Activated CD8-positive, alpha-beta memory T cell treated with anti-CD3 and anti-CD28 coated beads, Interleukin-2, amount 50 U/mL, for 4 hours (primary cell): Measurements from ENCODE around the gene APOL2.
"Not testable (repeated sequence)": the region's sequence is repeated elsewhere in the genome, so short reads cannot be mapped to it uniquely, and the experiment has no call there.

Source experiments
- DNase-seq: peaks from one replicate; pipeline ENCODE4 v3.0.0-alpha.2; 2020

APOL2 gene

DNA sequence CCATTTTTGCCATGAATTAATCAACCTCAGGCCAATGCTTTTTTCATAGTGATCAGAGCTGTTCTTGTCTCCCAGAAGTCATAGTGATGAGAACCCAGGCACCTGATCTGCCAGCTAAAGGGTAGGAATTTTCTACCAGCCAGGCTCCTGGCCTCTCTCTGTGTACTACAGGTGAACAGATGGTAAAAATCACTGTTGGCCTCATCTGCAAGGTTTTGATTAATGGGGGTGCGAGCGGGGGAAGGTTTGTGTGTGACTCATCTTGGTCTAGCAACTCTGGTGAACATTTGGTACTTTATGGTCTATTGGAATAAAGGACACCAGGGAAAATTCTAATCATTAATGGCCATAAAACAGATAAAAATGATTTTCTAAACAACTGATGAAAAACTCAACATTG, 23.3 kb downstream of the APOL2 start:
- no peak for DNase-seq

DNA sequence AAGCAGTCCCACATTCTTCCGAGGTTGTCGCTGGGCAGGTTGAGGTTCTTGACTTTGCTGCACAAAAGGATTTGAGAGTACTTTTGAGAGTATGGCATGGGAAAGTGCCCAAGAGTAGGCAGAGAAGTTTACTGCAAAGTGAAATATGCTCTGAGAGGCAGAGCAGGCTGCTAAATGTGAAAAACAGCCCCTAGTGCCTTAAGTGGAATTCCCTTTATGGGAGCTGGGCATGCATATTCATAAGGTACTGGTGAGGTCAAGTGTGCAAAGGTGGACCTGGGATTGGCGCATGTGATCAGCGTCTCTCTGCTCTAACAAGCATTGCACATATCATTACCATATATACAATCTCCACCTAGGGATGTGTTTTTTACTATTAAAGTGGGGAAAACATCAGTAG, 25.7 kb downstream of the APOL2 start:
- no peak for DNase-seq

DNA sequence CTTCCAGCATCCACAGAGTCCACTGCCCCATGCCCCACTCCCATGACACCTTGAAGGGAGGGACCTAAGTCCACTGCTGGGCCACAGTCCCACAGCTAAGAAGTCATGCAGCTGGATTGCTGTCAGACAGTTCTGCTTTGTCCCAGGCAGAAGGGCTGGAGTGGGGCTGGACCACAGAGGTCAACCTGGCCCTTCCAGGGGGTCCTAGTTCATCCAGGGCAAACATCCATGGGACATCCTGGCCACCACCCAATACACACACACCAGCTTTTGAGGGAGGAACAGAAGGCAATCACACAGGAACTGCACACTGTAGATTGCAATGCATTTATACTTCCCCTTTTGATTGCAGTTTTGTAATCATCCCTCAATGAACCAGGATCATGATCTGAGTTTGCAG, 26.4 kb downstream of the APOL2 start:
- DNase-seq, result no peak

DNA sequence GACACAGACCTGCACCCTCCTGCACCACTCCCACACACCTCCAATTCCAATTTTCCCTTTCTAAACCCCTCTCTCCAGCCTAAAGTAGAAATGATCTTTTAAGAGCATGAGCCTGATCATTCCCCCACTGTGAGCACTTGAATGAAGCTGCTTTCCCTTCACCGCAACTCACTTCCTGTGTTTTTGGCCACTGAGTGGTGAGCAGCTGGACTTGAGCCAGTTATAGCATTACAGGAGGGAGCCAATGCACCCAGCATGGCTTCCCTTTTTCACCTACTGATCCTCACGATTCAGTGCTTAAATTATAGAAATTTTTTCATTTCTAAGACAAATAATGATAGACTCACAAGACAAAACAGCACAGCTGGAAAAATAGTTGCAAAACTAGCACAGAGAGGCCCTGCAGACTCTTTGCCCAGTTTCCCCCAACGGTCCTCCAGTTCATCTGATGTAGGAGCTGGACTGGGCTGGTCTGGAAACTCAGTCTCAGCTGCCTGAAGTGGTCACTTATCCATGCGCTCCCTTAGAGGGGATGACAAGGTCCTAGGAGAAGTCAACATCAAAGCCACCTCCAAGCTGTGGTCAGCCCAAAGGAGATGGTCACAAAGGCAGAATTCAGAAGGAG, 28.0 kb downstream of the APOL2 start:
- DNase-seq, result no peak

DNA sequence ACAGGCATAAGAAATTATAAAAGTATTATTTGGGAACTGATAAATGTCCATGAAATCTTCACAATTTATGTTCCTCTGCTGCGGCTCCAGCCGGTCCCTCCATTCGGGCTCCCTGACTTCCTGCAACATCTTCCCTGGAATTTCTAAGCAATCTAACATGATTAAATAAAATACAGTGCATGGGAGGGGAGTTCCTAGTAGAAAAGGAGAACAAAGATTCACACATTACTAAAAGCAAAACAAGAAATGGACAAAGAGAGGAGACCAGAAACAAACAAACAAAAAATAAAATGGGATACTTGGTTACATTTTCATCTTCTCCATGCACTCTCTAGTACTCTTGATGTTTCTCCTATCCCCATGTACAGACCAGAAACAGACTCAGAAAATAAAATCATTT, 29.1 kb downstream of the APOL2 start:
- DNase-seq, result no peak

DNA sequence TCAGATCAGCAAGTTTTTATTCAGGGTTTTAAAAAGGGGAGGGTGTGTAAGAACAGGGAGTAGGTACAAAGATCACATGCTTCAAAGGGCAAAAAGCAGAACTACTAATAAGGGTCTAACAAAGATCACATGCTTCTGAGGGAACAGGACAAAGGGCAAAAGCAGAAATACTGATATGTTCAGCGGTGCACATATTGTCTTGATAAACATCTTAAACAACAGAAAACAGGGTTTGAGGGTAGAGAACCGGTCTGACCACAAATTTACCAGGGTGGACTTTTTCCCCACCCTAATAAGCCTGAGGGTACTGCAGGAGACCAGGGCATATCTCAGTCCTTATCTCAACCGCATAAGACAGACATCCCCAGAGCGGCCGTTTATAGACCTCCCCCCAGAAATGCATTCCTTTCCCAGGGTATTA, 29.8 kb downstream of the APOL2 start:
- not testable (repeated sequence) for DNase-seq

DNA sequence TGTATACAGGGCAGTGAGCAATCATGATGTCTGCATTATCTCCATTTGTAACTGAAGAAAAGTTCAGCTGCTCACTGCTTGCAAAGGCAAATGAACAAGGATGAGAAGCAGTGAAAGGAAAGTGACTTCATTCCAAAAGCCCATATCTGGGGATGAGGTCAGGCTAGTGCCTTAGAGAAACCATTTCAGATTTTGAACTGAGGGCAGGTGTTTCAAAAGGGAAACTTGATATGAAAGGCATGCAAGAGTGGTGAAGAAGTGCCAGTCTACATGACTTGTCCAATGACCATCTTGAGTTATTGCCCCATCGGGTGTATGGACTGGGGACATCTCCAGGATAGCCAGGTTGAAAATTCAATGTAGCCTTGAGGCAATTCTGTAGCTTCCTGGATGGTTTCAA, 30.4 kb downstream of the APOL2 start:
- DNase-seq, result no peak

DNA sequence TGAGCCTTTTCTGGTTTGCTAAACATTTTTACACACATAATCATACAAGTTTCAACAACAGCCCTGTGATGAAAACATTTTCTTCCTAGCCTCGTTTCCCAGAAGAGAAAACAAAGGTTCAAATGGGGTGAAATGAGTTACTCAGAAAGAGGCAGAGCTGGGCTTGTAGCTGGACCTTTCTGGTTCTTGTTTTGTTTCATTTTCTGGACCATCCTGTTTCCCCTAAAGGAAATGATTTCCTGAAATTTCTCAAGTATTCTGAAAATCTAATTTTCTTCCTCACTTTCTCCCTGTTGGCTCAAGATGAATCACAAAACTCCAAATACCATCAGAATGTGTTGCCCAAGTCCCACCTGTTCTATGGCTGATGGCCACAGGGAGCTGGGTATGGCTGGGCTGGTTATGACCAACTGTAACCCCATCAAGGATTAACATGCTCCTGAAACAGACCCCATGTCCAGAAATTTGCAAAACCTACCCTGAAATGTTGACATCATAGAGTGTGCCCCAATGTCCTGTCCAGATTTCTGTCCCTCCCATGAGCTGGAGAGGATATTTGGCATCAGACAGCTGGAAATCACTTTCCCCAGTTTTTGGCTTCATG, 31.1 kb downstream of the APOL2 start:
- DNase-seq, result no peak

DNA sequence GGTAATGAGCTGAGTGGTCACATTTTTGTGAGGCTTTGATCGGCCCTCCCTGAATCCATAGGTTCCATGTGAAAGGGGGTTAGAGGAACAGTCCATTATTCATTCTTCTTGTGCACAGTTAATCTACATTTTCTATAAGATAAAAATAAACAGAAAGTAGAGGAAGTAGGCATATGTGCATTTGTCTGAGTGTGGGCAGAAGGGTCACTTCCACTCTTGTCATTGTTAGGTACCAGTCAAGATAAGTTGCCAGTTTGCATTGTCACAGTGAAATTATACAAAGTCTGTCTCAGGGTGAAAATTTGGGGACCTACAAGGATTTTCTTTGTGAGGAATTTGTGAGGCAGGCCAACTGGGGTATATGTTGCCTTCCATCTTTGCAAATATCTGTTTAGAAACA, 33.1 kb downstream of the APOL2 start:
- no peak for DNase-seq

DNA sequence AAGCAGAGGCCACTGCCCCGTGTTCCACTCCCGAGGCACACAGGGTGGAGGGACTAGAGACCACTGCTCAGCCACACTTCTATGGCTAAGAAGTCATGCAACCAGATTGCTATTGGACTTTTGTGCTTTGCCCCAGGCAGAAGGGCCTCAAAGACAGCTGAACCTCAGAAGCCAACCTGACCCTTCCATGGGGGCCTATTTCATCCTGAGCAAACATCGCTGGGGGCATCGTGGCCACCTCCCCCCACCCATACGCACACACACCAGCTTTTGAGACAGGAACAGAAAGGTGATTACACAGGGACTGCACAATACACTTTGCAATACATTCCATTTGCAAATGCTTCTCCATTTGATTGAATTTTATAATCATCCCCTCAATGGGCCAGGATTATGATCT, 33.8 kb downstream of the APOL2 start:
- DNase-seq, result not testable (repeated sequence)

DNA sequence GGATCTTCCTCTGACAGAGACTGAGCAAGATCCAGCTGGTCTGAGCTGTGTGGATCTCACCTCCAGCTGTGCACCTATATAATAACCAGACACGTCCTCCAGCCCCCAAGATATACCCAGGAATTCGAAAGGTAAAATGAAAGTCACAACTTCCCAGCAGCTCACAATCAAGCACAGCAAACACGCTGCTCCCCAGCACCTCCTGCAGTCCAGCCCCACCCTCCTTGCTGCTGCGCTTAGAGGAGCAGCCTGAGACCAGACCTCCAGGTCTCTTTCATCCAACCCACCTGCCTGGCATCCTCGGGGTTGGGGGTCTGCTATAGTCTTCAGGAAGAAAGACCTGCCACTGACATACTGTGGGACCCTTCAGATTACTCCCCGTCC, 34.7 kb downstream of the APOL2 start:
- no peak for DNase-seq

DNA sequence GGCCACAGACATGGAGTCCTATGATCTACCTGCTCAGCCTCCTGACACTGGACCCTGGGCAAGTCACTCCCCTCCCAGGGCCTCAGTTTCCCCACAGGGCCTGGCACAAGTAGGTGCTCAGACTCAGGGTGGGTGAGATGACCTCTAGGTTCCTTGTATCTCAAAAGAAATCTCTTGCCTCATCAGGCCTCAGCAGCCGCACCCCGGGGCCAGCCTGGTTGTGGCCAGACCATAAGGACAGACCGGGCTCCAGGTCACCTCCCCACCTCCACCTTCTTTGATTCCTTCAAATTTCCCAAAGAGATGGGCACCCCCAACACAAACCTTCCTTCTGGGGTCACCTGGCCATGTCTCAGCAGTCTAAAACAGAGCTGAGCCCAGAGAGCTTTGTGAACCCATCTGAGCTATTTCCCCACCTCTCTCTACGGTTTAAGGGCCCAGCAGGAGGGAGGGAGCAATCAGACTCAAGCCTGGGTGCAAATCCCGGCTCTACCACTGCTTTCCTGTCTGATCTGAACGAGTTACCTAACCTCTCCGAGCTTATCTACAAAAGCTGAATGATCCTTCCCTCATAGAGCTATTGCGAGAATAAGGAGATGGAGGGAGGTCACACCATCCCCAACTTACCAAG, 35.2 kb downstream of the APOL2 start:
- DNase-seq, result no peak

DNA sequence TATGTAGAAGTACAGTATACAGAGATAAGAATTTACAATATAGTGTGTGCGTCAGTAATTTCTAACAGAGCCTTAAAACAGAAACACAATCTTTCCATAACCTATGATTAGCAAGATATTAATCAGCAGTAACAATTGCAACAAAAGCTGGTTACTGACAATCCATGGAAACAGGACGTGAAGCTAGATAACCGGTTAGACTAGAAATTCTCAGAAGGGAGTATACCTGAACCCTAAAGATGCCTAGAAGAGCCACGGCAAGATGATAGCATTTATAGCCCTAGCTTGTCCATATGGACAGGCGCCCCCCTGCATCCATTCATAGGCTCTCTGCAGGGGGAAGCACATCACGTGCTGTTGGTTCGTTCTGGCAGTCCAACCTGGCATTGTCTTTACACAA, 35.9 kb downstream of the APOL2 start:
- DNase-seq, result not testable (repeated sequence)

DNA sequence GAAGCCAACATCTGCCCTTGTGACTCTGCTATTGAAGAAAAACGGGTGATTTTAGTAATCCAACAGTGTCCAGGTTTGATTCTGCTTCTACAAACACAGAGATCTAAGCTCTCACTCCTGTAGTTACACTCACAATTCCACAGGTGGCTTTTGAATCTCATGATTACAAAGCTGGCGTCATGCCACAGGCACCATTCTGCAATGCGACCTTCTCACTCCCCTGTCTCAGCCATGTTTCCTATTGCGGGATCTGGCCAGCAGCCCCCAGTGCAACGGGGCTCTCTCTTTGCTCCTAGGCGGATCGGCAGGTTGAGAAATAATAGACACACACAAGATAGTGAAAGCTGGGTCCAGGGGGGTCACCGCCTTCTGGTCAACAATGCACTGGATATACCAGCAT, 36.4 kb downstream of the APOL2 start:
- DNase-seq, result not testable (repeated sequence)

DNA sequence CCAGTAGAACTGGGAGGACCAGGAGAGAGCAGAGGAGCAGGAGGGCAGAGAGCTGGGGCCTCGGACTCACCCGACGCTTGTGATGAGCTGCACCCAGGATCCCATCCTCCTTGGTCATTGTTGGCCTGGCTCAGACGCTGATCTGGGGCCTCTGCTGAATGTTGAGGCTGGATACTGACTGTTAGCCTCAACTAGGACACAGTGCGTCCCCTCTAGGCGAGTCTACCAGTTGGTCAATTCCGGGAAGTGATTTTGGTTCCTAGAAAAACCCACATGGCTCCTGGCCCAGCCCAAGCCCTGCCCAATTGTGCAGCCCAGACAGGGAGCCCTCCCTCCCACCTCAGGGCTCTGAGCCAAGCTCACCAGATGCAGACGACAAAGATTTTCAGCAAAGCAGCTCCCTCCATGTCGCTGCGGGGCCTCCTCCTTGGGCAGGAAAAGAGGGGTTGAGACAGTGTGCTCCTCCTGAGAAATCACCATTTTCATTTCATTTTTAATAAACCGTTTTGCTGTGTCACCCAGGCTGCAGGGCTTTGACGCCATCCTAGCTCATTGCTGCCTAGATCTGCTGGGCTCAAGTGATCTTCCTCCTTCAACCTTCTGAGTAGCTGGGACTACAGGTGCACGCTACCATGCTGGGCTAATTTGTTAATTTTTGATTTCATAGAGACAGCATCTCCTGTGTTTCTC, 37.6 kb downstream of the APOL2 start, which contains the start of gene APOL4:
Gene APOL4 (minus strand): TSS at position 180 of the 690 bp plus-strand sequence. CDS start 75 bp downstream, at position 105.
- no peak for DNase-seq

DNA sequence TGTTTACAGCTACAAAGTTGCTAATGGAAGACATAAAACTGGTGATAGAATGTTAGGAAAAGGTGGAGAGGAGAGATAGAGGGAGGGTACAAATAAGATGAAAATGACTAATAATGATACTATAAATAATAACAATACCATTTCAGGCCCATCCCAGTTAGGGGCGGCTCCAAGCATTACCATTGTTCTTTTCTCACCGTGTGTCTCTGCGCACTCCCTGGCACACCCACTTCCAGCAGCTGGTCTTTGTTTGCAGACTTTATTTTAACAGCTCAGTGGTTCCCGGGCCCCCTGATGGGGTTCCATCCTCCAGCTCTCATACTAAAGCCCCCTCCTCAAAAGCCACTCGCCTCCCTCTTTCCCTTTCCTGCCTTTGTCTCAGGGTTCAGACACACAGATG, 38.3 kb downstream of the APOL2 start:
- DNase-seq, result not testable (repeated sequence)

DNA sequence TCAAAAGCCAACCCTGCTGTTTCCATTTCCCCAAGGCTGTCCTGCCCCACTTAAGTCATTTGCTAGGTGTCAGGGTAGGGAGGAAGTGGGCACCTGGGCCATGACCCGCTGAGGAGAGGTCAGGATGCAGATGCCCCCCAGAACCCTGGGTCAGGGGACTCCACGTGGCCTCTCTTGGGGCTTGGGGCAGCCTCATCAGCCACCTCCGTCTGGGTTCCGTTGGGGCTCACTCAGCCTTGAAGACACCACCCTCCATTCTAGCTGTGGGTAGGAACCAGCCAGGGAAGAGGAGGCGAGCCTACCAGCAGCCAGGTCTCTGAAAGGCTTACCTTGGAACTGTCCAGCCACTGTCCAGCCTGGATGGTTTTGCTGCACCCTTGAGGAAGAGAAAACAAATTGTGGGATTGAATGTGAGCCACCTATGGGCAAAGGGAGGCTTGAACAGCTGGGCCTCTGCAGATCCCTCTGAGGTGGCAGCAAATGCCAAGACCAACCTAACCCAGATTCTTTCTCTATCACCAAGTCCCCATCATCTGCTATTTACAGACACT, 40.3 kb downstream of the APOL2 start:
- no peak for DNase-seq

DNA sequence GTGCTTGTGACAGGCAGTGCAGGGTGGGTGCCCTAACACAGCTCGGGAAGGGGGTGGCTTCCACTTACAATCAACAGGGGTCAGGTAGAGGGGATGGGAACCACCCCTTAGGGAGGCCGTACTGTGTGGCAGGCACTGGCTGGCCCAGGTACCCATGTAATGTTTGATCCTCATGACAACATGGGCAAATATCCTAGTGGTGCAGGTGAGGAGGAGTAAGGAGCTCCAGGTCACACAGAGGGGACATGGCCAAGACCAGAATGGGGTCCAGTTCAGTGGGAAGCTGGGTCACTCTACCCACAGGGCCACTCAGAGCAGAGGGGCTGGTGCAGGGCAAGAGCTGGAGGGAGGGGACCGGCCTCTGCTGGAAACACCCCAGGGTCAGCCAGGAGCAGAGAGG, 40.8 kb downstream of the APOL2 start:
- no peak for DNase-seq

DNA sequence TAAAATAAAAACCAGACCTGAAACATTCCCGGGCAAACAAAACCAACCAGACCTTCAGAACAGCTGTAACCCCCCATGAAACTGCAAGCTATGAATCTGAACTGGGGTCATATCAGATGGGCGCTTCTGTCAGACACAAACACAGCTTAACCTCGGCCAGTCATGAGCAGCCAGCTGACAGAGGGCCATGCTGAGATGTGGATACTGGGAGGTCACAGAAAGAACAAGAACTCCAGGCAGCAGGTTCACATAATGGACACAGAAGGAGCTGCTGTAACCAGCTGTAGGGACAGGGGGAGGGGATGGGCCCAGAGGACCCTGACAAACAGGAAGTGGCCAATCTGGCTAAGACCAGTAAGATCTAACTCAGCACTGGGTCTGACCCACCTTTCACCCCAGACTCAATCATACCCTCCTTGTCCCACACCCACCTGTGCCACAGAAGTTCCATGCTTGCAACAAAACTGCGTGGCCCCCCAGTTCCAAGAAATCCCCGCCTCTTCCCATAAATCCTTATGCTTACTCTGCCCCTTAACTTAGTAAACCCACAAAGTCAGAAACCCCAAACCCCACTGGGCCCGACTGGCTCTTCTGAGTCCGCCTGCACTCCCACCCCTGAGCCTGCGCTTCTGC, 41.7 kb downstream of the APOL2 start:
- no peak for DNase-seq

DNA sequence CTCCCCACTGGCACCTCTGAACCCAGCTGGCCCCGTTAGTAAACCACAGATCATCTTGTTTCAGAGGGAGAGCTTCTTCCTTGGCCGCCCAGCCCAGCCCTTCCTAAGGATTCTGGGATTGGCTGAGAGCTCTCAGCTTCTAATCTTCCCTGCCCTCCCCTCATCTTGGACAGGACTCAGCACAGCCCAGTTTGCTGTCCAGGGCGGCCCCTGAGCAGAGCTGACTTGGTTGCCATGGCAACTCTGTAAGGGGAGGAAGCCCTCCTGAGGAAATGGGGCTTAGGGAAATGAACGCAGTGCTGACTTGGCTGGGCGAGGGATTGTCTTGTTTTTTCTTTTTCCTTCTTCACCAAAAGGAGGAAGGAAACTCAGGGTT, 42.3 kb downstream of the APOL2 start:
- DNase-seq, result no peak

DNA sequence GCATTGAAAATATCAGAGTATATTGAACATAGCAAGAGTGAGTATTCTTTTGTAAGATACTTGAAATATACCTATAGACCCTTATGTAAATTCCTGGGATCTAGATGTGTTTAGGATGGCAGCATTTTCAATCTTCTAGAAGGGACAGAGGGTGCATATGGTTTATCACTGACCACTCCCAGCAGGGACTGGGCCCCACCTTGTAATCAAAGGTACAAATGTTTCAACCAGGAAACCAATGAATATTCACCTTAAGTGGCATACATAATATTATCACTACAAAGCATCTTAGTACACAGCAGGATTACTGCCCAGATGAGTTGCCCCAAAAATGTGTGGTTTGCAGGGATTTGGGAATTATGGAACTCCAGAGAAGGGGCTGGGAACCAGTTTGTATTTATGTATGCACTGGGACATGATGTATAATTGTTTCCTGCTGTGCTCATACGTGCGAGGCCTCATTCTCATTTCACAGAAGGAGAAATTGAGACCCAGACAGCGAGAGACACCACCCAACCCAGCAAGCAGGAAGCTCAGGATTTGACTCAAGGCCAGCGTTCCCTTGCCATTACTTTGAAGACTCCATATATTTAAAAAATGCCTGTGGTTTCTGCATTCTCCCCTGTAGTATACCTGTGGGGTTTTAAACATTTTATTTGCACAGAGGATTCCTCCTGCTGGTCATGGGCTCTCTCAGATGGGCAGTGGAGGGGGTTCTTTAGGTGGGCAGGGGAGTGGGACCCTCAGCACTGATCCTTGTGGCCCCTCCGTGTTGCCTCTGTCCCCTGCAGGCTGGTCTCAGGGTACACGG, 42.9 kb downstream of the APOL2 start:
- DNase-seq, result no peak

DNA sequence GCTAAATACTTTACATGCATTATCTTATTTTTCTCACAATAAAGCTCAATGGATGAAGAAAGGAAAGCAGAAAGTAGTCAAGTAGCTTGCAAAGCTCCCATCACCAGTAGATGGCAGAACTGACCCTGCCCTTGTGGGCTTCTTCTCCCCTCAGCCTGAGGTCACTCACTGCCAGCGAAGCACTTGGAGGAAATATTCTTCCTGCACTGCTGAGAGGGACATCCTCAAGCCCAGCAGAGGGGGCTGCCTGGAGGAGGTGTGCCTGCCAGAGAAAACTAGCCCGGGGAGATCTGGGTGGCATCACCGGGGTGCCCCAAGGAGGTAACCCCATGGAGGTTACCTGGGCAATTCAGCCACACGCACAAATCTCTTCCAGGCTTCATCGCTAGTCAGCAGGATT, 44.4 kb downstream of the APOL2 start:
- peak; percentile 30 for DNase-seq
